ENCODE data around the gene TRIP6.

TRIP6 gene

GRCh38 chr7:100892364-100893317 lies 25.5 kb downstream of the TRIP6 start:
- Histone ChIP-seq H3K36me3 (peaks cover 17% of the 10 kb centered on the region), H3K27ac (no peak overlapping the region), H3K27me3 (ENCODE audit: insufficient read depth, low read depth, severe bottlenecking) (peaks cover 35% of the 10 kb centered on the region), H3K9me3 (ENCODE audit: severe bottlenecking) (no peaks in the 10 kb centered on the region), H3K4me3 (ENCODE audit: low read depth, low read length) (no peak overlapping the region)
- no peak for DNase-seq
- TF ChIP-seq, protein P1, sequence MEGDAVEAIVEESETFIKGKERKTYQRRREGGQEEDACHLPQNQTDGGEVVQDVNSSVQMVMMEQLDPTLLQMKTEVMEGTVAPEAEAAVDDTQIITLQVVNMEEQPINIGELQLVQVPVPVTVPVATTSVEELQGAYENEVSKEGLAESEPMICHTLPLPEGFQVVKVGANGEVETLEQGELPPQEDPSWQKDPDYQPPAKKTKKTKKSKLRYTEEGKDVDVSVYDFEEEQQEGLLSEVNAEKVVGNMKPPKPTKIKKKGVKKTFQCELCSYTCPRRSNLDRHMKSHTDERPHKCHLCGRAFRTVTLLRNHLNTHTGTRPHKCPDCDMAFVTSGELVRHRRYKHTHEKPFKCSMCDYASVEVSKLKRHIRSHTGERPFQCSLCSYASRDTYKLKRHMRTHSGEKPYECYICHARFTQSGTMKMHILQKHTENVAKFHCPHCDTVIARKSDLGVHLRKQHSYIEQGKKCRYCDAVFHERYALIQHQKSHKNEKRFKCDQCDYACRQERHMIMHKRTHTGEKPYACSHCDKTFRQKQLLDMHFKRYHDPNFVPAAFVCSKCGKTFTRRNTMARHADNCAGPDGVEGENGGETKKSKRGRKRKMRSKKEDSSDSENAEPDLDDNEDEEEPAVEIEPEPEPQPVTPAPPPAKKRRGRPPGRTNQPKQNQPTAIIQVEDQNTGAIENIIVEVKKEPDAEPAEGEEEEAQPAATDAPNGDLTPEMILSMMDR (IDR thresholded peaks at IDR 0.05; ENCODE audit: low read depth, low read length) = no peak

GRCh38 chr7:100893318-100893895 lies 26.2 kb downstream of the TRIP6 start:
- Histone ChIP-seq H3K9me3 (ENCODE audit: severe bottlenecking) (no peaks in the 10 kb centered on the region), H3K4me3 (ENCODE audit: low read depth, low read length) (no peak overlapping the region), H3K27me3 (ENCODE audit: insufficient read depth, low read depth, severe bottlenecking) (peaks cover 43% of the 10 kb centered on the region), H3K36me3 (peaks cover 9% of the 10 kb centered on the region), H3K27ac (no peak overlapping the region)
- TF ChIP-seq, protein P1 (IDR thresholded peaks at IDR 0.05; ENCODE audit: low read depth, low read length) = no peak
- DNase-seq = no peak

DNA sequence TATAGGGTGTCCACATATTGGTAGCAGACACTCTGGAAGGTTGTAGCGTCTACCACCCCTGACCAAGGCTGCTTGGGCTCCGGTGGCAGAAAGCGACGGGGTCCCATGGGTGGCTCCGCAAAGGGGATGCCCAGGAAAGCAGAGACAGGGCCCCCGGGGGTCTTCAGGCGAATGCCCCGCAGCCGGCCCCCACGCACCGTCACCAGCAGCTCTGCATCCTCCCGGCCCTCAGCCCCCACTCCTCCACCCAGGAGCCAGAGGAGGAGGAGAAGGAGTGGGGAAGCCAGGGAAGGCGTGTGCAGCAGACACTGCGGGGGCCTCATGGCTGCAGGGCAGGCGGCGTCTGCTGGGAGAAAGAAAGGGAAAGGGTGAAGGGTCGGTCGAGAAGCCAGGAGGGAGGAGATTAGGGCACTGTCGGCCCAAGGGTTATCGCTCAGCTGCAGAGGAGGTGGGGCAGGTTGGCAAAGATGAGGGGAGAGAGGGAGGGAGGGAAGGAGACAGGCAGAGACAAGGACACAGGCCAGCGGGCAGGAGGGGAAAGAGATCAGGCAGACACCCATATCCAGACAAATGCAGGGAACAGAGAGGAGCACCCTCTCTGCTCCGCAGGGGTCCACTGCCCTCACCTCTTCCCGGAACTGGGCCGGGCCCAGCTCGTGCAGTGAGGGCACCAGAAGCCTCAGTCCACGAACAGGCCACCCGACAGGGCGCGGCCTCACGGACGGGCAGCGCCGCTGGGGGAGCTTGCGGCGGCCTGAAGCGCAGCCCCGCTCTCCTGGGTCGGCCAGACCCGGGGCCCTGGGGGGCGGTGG lies 26.9 kb downstream of the TRIP6 start:
- TF ChIP-seq, protein P1 (IDR thresholded peaks at IDR 0.05; ENCODE audit: low read depth, low read length) = no peak
- peaks cover 2% of the 10 kb centered on the region; the same call in 1 of the 2 replicates for H3K36me3 ChIP-seq
- peaks cover 46% of the 10 kb centered on the region for H3K27me3 ChIP-seq (ENCODE audit: insufficient read depth, low read depth, severe bottlenecking)
- no peak overlapping the region for H3K4me3 ChIP-seq (ENCODE audit: low read depth, low read length)
- H3K9me3 ChIP-seq (ENCODE audit: severe bottlenecking) = no peaks in the 10 kb centered on the region
- no peak overlapping the region for H3K27ac ChIP-seq
- no peak for DNase-seq

DNA sequence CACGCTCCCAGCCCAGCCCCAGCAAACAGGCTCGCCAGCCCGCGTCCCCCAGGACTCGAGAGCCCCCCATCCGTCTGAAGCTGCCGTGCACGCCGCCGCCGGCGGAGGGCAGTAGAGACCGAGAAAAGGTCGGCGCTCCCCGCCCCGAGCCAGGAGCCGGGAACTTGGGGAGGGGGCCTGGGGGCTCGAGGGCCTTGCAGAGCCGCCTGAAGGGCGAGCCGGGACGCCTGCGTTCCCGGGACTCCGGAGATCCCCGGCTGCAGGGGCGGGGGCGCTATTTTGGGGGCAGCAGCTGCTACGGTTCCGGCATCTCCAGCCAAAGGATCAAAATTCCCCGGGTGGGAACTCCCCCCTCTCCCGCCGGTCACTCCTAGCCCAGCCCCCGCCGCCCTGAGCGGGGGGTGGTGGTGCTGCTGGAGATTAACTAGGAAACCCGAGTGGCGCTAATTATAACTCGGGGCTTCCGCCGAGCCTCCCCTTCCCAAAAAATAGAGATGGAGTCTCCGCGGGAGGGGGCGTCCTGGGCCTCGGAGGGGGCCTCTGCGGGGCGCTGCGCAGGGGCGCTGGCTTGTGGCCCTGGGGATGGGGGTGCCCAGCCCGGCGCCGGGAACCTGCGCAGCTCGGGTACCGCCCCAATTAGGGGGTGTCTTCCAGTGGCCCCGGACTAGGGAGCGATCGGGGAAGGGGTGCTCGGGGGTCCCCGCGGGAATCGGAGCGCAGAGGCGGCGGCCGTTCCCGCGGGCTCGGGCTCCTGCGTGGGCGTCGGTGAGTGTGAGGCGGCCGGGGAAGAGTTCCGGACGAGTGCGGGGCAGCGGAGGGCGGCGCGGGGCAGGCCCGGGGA lies 27.9 kb downstream of the TRIP6 start:
- Histone ChIP-seq H3K4me3 (ENCODE audit: low read depth, low read length) (peak overlapping the region; percentile 41), H3K27ac (no peak overlapping the region), H3K9me3 (ENCODE audit: severe bottlenecking) (no peaks in the 10 kb centered on the region), H3K36me3 (no peaks in the 10 kb centered on the region), H3K27me3 (ENCODE audit: insufficient read depth, low read depth, severe bottlenecking) (peaks cover 52% of the 10 kb centered on the region)
- TF ChIP-seq, protein P1 (IDR thresholded peaks at IDR 0.05; ENCODE audit: low read depth, low read length) = peak; percentile 80
- DNase-seq = peak; percentile 61

DNA sequence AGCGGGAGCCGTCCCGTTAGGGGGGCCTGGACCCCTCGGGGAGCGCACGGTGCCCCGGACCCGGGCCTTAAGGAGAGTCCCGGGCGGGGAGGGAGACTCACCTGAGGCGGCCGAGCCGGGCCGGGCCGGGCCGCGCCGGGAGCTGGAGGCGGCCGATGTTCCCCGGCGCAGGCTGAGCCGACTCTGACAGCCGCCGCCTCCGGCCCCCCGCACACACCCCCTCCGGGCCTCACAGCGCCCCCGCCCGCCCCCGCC lies 28.4 kb downstream of the TRIP6 start, which contains the start of gene ACHE:
Gene ACHE (minus strand): TSS at position 188 of the 255 bp plus-strand sequence. CDS start 1,656 bp downstream, outside the sequence.
- TF ChIP-seq, protein P1 (IDR thresholded peaks at IDR 0.05; ENCODE audit: low read depth, low read length) = no peak
- no peak for DNase-seq
- peaks cover 58% of the 10 kb centered on the region for H3K27me3 ChIP-seq (ENCODE audit: insufficient read depth, low read depth, severe bottlenecking)

More for the DNA sequence above, 28.4 kb downstream of the TRIP6 start, which contains the start of gene ACHE:
- H3K9me3 ChIP-seq (ENCODE audit: severe bottlenecking) = no peaks in the 10 kb centered on the region
- peak within 1 kb of the TSS; percentile 41 for H3K4me3 ChIP-seq (ENCODE audit: low read depth, low read length)
- no peaks in the 10 kb centered on the region for H3K36me3 ChIP-seq
- no peak within 1 kb of the TSS for H3K27ac ChIP-seq
